ENCODE data around the gene SORCS2. TPM values are rescaled to one million over a fixed set of nuclear protein-coding genes. Genes with fewer than 3 reads are reported as not detected.

SORCS2 gene
- total and polyA plus RNA-seq, 2 of the 4 experiments (the other 2 are of a cell fraction) = 0.36 to 0.62 TPM

DNA sequence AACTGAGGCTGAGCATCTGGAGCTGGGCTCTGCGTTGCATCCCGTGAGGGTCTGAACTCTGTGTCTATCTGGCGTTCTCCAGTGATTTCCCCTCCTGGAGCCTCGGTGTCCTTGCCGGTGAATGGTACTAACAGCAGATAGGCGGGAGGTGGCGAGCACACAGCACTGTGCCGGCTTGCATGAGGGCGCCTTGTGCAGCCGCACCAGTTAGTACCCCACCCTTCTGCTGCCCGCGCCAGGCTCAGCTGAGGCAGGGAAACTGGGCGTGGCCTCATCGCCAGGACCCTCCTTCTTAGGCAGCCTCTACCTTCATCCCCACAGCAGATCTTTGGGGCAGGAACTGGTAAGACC, 42.7 kb downstream of the SORCS2 start:
- Histone ChIP-seq H3K79me1 (ENCODE audit: low read depth in 1 of 2, low read length in 2 of 2) (no peaks in the 10 kb centered on the region), H3K56ac (ENCODE audit: extremely low read depth, insufficient read depth, low read length) (no peak overlapping the region)

More for the DNA sequence above, 42.7 kb downstream of the SORCS2 start:
- H3K9ac ChIP-seq (ENCODE audit: low read depth, low read length) = no peak overlapping the region
- intact Hi-C loops (cut with micrococcal nuclease) (no loop called here), dilution Hi-C loops (cut with HindIII; ENCODE audit: low sequenced_read_pairs, unreplicated experiment) (no loop called here), in situ Hi-C loops (cut with MboI; ENCODE audit: low sequenced_read_pairs) (no loop called here)
- no peak overlapping the region for H3K18ac ChIP-seq (ENCODE audit: low read depth, low read length)
- no peak overlapping the region for H3K27ac ChIP-seq (ENCODE audit: insufficient read depth, low read length)
- ATAC-seq (ENCODE audit: low read depth) (no peak), DNase-seq (no peak)
- H4K5ac ChIP-seq (ENCODE audit: low read depth, low read length) = no peak overlapping the region
- no peak overlapping the region for H3K4me2 ChIP-seq (ENCODE audit: low read depth, low read length)
- no peaks in the 10 kb centered on the region for H3K36me3 ChIP-seq (ENCODE audit: control insufficient read depth, insufficient read depth, low read length)
- H3K4ac ChIP-seq (ENCODE audit: low read depth, low read length) = no peak overlapping the region
- H3K9me1 ChIP-seq (ENCODE audit: insufficient read depth, low read length) = no peaks in the 10 kb centered on the region
- H4K8ac ChIP-seq (ENCODE audit: low read depth in 2 of 2, low read length in 2 of 2) = no peak overlapping the region
- no peak overlapping the region for H2BK15ac ChIP-seq (ENCODE audit: low read depth, low read length)
- no peak overlapping the region for H2AK9ac ChIP-seq (replicated peaks; ENCODE audit: low read depth, low read length, poor library complexity)
- no peak overlapping the region for H2BK20ac ChIP-seq (ENCODE audit: low read depth, low read length)
- H2AFZ ChIP-seq (replicated peaks; ENCODE audit: low read length, poor library complexity) = no peak overlapping the region
- ChIA-PET CTCF (no interaction called here), POLR2A (ENCODE audit: unreplicated experiment) (no interaction called here)
- no peak overlapping the region for H3K23ac ChIP-seq (ENCODE audit: low read depth, low read length)
- BruUV-seq (replicated peaks) = no TSS peak
- WGBS, 2 experiments (ENCODE audit: extremely low coverage in 2 of 2, insufficient read length in 1 of 2) = 89% methylated on average over 5 of the region's 14 CpGs; no CpG with 5 or more reads in 1 of the 2 experiments
- H2BK120ac ChIP-seq (ENCODE audit: low read depth, low read length) = no peak overlapping the region
- H4K20me1 ChIP-seq (ENCODE audit: insufficient read depth, low read length) = no peaks in the 10 kb centered on the region
- H3K14ac ChIP-seq (replicated peaks; ENCODE audit: low read depth, low read length) = no peak overlapping the region
- H3K4me1 ChIP-seq (ENCODE audit: control insufficient read depth, insufficient read depth, low read length) = no peaks in the 10 kb centered on the region
- H3K4me3 ChIP-seq (ENCODE audit: insufficient read depth, low read depth, low read length) = no peak overlapping the region
- peaks cover 4% of the 10 kb centered on the region for H3K9me3 ChIP-seq (ENCODE audit: control insufficient read depth, insufficient read depth, low read length)
- peaks cover 12% of the 10 kb centered on the region; the same call in 1 of the 2 replicates for H3K27me3 ChIP-seq (ENCODE audit: control insufficient read depth, insufficient read depth, low read length)
- no peak overlapping the region for H2AK5ac ChIP-seq (ENCODE audit: low read depth, low read length)
- no peak overlapping the region for H4K91ac ChIP-seq (ENCODE audit: insufficient read depth, low read depth, low read length)
- no peak overlapping the region for H2BK5ac ChIP-seq (ENCODE audit: low read depth, low read length, poor library complexity, severe bottlenecking)
- TF ChIP-seq ELK1 (IDR thresholded peaks at IDR 0.05; ENCODE audit: borderline replicate concordance, low read depth, low read length) (no peak), MAFK (IDR thresholded peaks at IDR 0.05; ENCODE audit: low read depth, low read length) (no peak), SMC3 (IDR thresholded peaks at IDR 0.05; ENCODE audit: low read depth, low read length) (no peak), MAZ (IDR thresholded peaks at IDR 0.05; ENCODE audit: borderline replicate concordance, low read depth, low read length) (no peak), FOS (IDR thresholded peaks at IDR 0.05; ENCODE audit: low read depth, low read length) (no peak), POLR2A (IDR thresholded peaks at IDR 0.05; ENCODE audit: low read depth, low read length) (no peak)
- TF ChIP-seq, protein P1, sequence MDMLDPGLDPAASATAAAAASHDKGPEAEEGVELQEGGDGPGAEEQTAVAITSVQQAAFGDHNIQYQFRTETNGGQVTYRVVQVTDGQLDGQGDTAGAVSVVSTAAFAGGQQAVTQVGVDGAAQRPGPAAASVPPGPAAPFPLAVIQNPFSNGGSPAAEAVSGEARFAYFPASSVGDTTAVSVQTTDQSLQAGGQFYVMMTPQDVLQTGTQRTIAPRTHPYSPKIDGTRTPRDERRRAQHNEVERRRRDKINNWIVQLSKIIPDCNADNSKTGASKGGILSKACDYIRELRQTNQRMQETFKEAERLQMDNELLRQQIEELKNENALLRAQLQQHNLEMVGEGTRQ (IDR thresholded peaks at IDR 0.05; ENCODE audit: low read depth, low read length) = no peak
